Keratinocyte (primary cell): ENCODE measurements around the gene EGLN1. TPM values are rescaled to one million over a fixed set of nuclear protein-coding genes. Genes with fewer than 3 reads are reported as not detected.
A peak's percentile ranks its signal among the peaks of the same experiment; 100 is the strongest.

Experiments used
- DNase-seq: peaks from one replicate; pipeline ENCODE4 v3.0.0-alpha.2; 2011; ENCODE audit warnings: low read depth, missing footprints, low spot score
- FAIRE-seq: peaks from 2 replicates; lab custom pipeline; 2011; peaks lifted over from hg19 to GRCh38; lab: Jason Lieb, UNC
- H2AFZ ChIP-seq: 2 replicates; pipeline ENCODE4 v1.6.0; 2012; ENCODE audit warnings: low read length, control low read depth, inconsistent platforms; ENCODE audit not compliant: control insufficient read depth
- H3K27ac ChIP-seq: 2 replicates; pipeline ENCODE4 v1.5.1; 2011; ENCODE audit warnings: low read length; ENCODE audit not compliant: control insufficient read depth, insufficient read depth
- H3K27me3 ChIP-seq: 3 replicates; pipeline ENCODE4 v1.6.0; 2011; ENCODE audit warnings: low read length; ENCODE audit not compliant: control insufficient read depth, insufficient read depth; ENCODE audit errors: extremely low read depth
- H3K36me3 ChIP-seq, 2 experiments: 2 replicates in 1 of 2; 3 replicates in 1 of 2; pipeline ENCODE4 v1.5.1; 2011; ENCODE audit warnings: low read length in 2 of 2, mild to moderate bottlenecking in 1 of 2; ENCODE audit not compliant: control insufficient read depth in 2 of 2, insufficient read depth in 2 of 2; ENCODE audit errors: extremely low read depth in 1 of 2
- H3K4me1 ChIP-seq: 3 replicates; pipeline ENCODE4 v1.5.1; 2011; ENCODE audit warnings: low read length; ENCODE audit not compliant: control insufficient read depth, insufficient read depth; ENCODE audit errors: extremely low read depth
- H3K4me2 ChIP-seq: 3 replicates; pipeline ENCODE4 v1.6.0; 2011; ENCODE audit warnings: low read depth, low read length; ENCODE audit not compliant: control insufficient read depth, insufficient read depth; ENCODE audit errors: extremely low read depth
- H3K4me3 ChIP-seq, 3 experiments: fragments of 200-600 bp in 1 of 3; sonication (generic) in 1 of 3; 2 replicates in 2 of 3; 3 replicates in 1 of 3; pipeline ENCODE4 v1.5.1; 2011 to 2016; ENCODE audit warnings: low read length in 3 of 3, mild to moderate bottlenecking in 3 of 3, control low read depth in 2 of 3, inconsistent platforms in 1 of 3, low read depth in 1 of 3, mixed read lengths in 1 of 3, mixed run types in 1 of 3, moderate library complexity in 1 of 3; ENCODE audit not compliant: control insufficient read depth in 2 of 3, insufficient read depth in 2 of 3; ENCODE audit errors: extremely low read depth in 1 of 3
- H3K79me2 ChIP-seq: 2 replicates; pipeline ENCODE4 v1.6.0; 2012; ENCODE audit warnings: low read length; ENCODE audit not compliant: control insufficient read depth, insufficient read depth
- H3K9ac ChIP-seq: 3 replicates; pipeline ENCODE4 v1.6.0; 2011; ENCODE audit warnings: low read length; ENCODE audit not compliant: control insufficient read depth, insufficient read depth; ENCODE audit errors: extremely low read depth
- H3K9me1 ChIP-seq: 3 replicates; pipeline ENCODE4 v1.6.0; 2011; ENCODE audit warnings: low read length; ENCODE audit not compliant: control insufficient read depth, insufficient read depth; ENCODE audit errors: extremely low read depth
- H3K9me3 ChIP-seq: 2 replicates; pipeline ENCODE4 v1.5.1; 2012; ENCODE audit warnings: low read depth, low read length; ENCODE audit not compliant: control insufficient read depth
- H4K20me1 ChIP-seq: 3 replicates; pipeline ENCODE4 v1.6.0; 2011; ENCODE audit warnings: low read length; ENCODE audit not compliant: control insufficient read depth, insufficient read depth; ENCODE audit errors: extremely low read depth
- EZH2 ChIP-seq: IDR thresholded peaks from one replicate; pipeline ENCODE4 v1.6.1; 2012; ENCODE audit warnings: inconsistent platforms, mild to moderate bottlenecking, low read length, moderate library complexity
- dilution Hi-C: fragments of 300-500 bp; cut with MboI; formaldehyde crosslinking; loops from one replicate; pipeline ENCODE4 v1.7.0; 2020; ENCODE audit warnings: low sequenced_read_pairs; ENCODE audit not compliant: extremely low pct_ligation_motif_present
- polyA plus RNA-seq, 5 experiments: library from polyadenylated mRNA; depleted of rRNA in 3 of 5; stranded (reverse) in 3 of 5; stranded (forward) in 1 of 5; unstranded in 1 of 5; fragments of >200 nt; gene quantifications; 1 replicate in 1 of 5; 2 replicates in 3 of 5; 3 replicates in 1 of 5; pipeline versions ENCODE4 v1.2.1 to v1.2.3, GENCODE V29; 2011 to 2012; ENCODE audit warnings: missing spikeins in 2 of 5, low read depth in 1 of 5, low replicate concordance in 1 of 5
- TF ChIP-seq, protein P1 (sequence below), 3 experiments: IDR thresholded peaks in 1 of 3; conservative IDR thresholded peaks in 1 of 3; optimal IDR thresholded peaks in 1 of 3; 2 replicates in 2 of 3; 3 replicates in 1 of 3; pipeline versions ENCODE3 to v1.5.1; 2011; ENCODE audit warnings: low read length in 3 of 3, mild to moderate bottlenecking in 3 of 3, moderate library complexity in 2 of 3, control low read depth in 1 of 3, inconsistent platforms in 1 of 3; ENCODE audit not compliant: insufficient read depth in 2 of 3; ENCODE audit errors: extremely low read depth in 1 of 3

Gene EGLN1
- polyA plus RNA-seq, 1 donor (not counting 4 experiments of a cell fraction or from before 2014, with no cell fraction given): 34.1 TPM

DNA sequence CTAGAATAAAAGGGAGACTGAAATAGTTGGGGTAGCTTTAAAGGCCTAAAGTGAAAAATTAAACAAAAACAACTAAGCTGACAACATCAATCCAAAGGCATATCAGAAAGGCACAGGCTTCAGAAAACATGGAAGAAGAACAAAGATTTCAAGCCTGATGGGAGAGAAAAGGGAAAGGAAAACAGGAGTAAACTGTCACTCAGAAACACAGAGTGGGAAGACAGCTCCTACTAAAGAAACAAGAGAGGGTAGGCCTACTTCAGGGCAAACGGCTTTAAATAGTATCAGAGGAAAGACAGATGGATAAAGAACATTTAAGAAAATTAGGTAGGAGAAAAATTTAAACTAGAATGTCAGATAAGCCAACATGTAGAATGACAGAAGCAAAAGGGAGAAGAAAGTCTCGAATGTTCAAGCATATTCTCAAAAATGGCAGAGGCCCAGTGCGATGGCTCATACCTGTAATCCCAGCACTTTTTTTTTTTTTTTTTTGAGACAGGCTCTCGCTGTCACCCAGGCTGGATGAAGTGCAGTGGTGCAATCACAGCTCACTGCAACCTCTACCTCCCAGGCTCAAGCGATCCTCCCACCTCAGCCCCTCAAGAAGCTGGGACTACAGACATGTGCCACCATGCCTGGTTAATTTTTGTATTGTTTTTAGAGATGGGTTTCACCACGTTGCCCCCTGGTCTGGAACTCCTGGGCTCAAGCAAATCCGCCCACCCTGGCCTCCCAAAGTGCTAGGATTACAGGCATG lies 7.6 kb downstream of the EGLN1 start:
- Histone ChIP-seq H2AFZ (no peak overlapping the region), H3K9me3 (no peaks in the 10 kb centered on the region), H3K4me1 (peaks cover 33% of the 10 kb centered on the region), H3K79me2 (peaks cover 89% of the 10 kb centered on the region), H4K20me1 (peaks cover 2% of the 10 kb centered on the region), H3K9ac (no peak overlapping the region), H3K4me2 (peak overlapping the region; percentile 53), H3K36me3 (peaks cover 0 to 2% of the 10 kb centered on the region in 2 experiments), H3K9me1 (peaks cover 2% of the 10 kb centered on the region), H3K27ac (peak overlapping the region; percentile 3), H3K27me3 (no peaks in the 10 kb centered on the region), H3K4me3 (no peak overlapping the region)
- DNase-seq: no peak
- no peak for TF ChIP-seq EZH2
- TF ChIP-seq, protein P1, sequence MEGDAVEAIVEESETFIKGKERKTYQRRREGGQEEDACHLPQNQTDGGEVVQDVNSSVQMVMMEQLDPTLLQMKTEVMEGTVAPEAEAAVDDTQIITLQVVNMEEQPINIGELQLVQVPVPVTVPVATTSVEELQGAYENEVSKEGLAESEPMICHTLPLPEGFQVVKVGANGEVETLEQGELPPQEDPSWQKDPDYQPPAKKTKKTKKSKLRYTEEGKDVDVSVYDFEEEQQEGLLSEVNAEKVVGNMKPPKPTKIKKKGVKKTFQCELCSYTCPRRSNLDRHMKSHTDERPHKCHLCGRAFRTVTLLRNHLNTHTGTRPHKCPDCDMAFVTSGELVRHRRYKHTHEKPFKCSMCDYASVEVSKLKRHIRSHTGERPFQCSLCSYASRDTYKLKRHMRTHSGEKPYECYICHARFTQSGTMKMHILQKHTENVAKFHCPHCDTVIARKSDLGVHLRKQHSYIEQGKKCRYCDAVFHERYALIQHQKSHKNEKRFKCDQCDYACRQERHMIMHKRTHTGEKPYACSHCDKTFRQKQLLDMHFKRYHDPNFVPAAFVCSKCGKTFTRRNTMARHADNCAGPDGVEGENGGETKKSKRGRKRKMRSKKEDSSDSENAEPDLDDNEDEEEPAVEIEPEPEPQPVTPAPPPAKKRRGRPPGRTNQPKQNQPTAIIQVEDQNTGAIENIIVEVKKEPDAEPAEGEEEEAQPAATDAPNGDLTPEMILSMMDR (optimal IDR thresholded peaks at IDR 0.05 in 1 of 3, IDR thresholded peaks at IDR 0.05 in 1 of 3, conservative IDR thresholded peaks at IDR 0.05 in 1 of 3; ENCODE audit: extremely low read depth in 1 of 3, insufficient read depth in 2 of 3, low read length in 3 of 3): no peak
- FAIRE-seq: no peak
- dilution Hi-C loops: no loop called here

DNA sequence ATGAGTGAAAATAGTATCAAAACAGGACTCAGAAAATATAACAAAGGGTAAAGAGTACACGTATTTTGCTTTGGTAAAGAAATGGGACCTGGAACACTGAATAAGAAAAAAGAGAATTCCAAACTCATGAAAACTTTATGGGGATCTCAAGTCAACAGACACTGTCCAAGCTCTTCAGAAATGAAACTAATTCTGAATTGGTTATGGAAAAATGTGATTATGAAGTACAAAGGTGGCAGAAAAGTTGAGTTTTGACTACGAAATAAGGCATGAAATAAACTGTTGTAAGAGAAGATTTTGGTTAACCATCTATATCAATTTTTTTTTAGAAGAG lies 8.4 kb downstream of the EGLN1 start:
- H3K27ac ChIP-seq: no peak overlapping the region
- H3K27me3 ChIP-seq: no peaks in the 10 kb centered on the region
- H3K4me2 ChIP-seq: no peak overlapping the region
- H3K9me1 ChIP-seq: peaks cover 2% of the 10 kb centered on the region
- H4K20me1 ChIP-seq: peaks cover 2% of the 10 kb centered on the region
- H3K9me3 ChIP-seq: no peaks in the 10 kb centered on the region
- H3K9ac ChIP-seq: no peak overlapping the region
- no peak overlapping the region for H2AFZ ChIP-seq
- no peak overlapping the region for H3K4me3 ChIP-seq
- TF ChIP-seq, protein P1 (optimal IDR thresholded peaks at IDR 0.05 in 1 of 3, IDR thresholded peaks at IDR 0.05 in 1 of 3, conservative IDR thresholded peaks at IDR 0.05 in 1 of 3; ENCODE audit: extremely low read depth in 1 of 3, insufficient read depth in 2 of 3, low read length in 3 of 3): no peak
- peaks cover 29% of the 10 kb centered on the region for H3K4me1 ChIP-seq
- no peak for FAIRE-seq
- H3K79me2 ChIP-seq: peaks cover 86% of the 10 kb centered on the region
- dilution Hi-C loops: no loop called here
- no peak for DNase-seq
- peaks cover 0 to 2% of the 10 kb centered on the region in 2 experiments for H3K36me3 ChIP-seq
